SJCRH30 (cell line): Measurements from ENCODE around the gene CHID1. TPM values are rescaled to one million over a fixed set of nuclear protein-coding genes. Genes with fewer than 3 reads are reported as not detected.
A peak's percentile ranks its signal among the peaks of the same experiment; 100 is the strongest.

Source experiments
- DNase-seq, 2 experiments: peaks; one replicate each; pipeline ENCODE4 v3.0.0-alpha.2; 2015 to 2020
- H3K27ac ChIP-seq: fragments of 250-450 bp; sonication (Bioruptor Pico); 2 replicates; pipeline ENCODE4 v1.5.1; 2020; ENCODE audit warnings: mild to moderate bottlenecking, moderate library complexity
- H3K27me3 ChIP-seq: fragments of 250-450 bp; sonication (Bioruptor Pico); 2 replicates; pipeline ENCODE4 v1.5.1; 2020; ENCODE audit warnings: mild to moderate bottlenecking, moderate library complexity
- H3K36me3 ChIP-seq: fragments of 250-450 bp; sonication (Bioruptor Pico); 2 replicates; pipeline ENCODE4 v1.5.1; 2020; ENCODE audit warnings: mild to moderate bottlenecking, moderate library complexity
- H3K4me1 ChIP-seq: fragments of 250-450 bp; sonication (Bioruptor Pico); 2 replicates; pipeline ENCODE4 v1.5.1; 2020; ENCODE audit warnings: mild to moderate bottlenecking, moderate library complexity
- H3K4me3 ChIP-seq: fragments of 250-450 bp; sonication (Bioruptor Pico); 2 replicates; pipeline ENCODE4 v1.5.1; 2020; ENCODE audit warnings: mild to moderate bottlenecking, moderate library complexity
- H3K9me3 ChIP-seq: fragments of 250-450 bp; sonication (Bioruptor Pico); replicated peaks from 2 replicates; pipeline ENCODE4 v1.5.1; 2020; ENCODE audit warnings: mild to moderate bottlenecking, moderate library complexity
- total RNA-seq: library from RNA; depleted of rRNA; stranded (reverse); fragments of >200 nt; shearing (Covaris generic); gene quantifications from 2 replicates; pipeline ENCODE4 v1.2.3, GENCODE V29; 2014

The CHID1 gene
- total RNA-seq, 1 experiment from 2014 or later: 56.7 TPM

GRCh38 chr11:873706-874105, 36.9 kb downstream of the CHID1 start:
- Histone ChIP-seq H3K27me3 (no peaks in the 10 kb centered on the region), H3K36me3 (peaks cover 4% of the 10 kb centered on the region; the same call in 1 of the 2 replicates), H3K9me3 (no peaks in the 10 kb centered on the region), H3K4me3 (no peak overlapping the region), H3K4me1 (peaks cover 23% of the 10 kb centered on the region), H3K27ac (peak overlapping the region; percentile 84)
- DNase-seq: peak; percentile 63 to 80

GRCh38 chr11:872799-873198, 37.8 kb downstream of the CHID1 start:
- Histone ChIP-seq H3K36me3 (no peaks in the 10 kb centered on the region), H3K4me1 (peaks cover 23% of the 10 kb centered on the region), H3K27me3 (no peaks in the 10 kb centered on the region), H3K9me3 (no peaks in the 10 kb centered on the region), H3K4me3 (no peak overlapping the region), H3K27ac (peak overlapping the region; percentile 84)
- peak in 1 of 2 experiments; percentile 44 for DNase-seq

GRCh38 chr11:871472-871871, 39.1 kb downstream of the CHID1 start:
- Histone ChIP-seq H3K4me1 (peaks cover 23% of the 10 kb centered on the region), H3K36me3 (no peaks in the 10 kb centered on the region), H3K27ac (no peak overlapping the region), H3K9me3 (no peaks in the 10 kb centered on the region), H3K27me3 (no peaks in the 10 kb centered on the region), H3K4me3 (no peak overlapping the region)
- no peak for DNase-seq

GRCh38 chr11:870418-870817, 40.2 kb downstream of the CHID1 start:
- H3K9me3 ChIP-seq: no peaks in the 10 kb centered on the region
- no peak overlapping the region for H3K4me3 ChIP-seq
- H3K4me1 ChIP-seq: peaks cover 23% of the 10 kb centered on the region
- no peaks in the 10 kb centered on the region for H3K27me3 ChIP-seq
- H3K36me3 ChIP-seq: no peaks in the 10 kb centered on the region
- DNase-seq: no peak
- no peak overlapping the region for H3K27ac ChIP-seq

GRCh38 chr11:870127-870413, 40.5 kb downstream of the CHID1 start:
- H3K27ac ChIP-seq: no peak overlapping the region
- H3K36me3 ChIP-seq: no peaks in the 10 kb centered on the region
- DNase-seq: no peak
- H3K4me3 ChIP-seq: no peak overlapping the region
- H3K27me3 ChIP-seq: no peaks in the 10 kb centered on the region
- H3K4me1 ChIP-seq: peaks cover 23% of the 10 kb centered on the region
- H3K9me3 ChIP-seq: no peaks in the 10 kb centered on the region

- H3K27me3 ChIP-seq: no peaks in the 10 kb centered on the region
- H3K4me1 ChIP-seq: peaks cover 23% of the 10 kb centered on the region
Measured at GRCh38 chr11:869399-870126, 41.0 kb downstream of the CHID1 start.

GRCh38 chr11:868802-869201, 41.8 kb downstream of the CHID1 start:
- Histone ChIP-seq H3K4me3 (no peak overlapping the region), H3K4me1 (peaks cover 17% of the 10 kb centered on the region), H3K27me3 (no peaks in the 10 kb centered on the region), H3K36me3 (no peaks in the 10 kb centered on the region), H3K27ac (no peak overlapping the region), H3K9me3 (no peaks in the 10 kb centered on the region)
- no peak for DNase-seq

More at GRCh38 chr11:869399-870126, 41.0 kb downstream of the CHID1 start:
- Histone ChIP-seq H3K4me3 (no peak overlapping the region), H3K36me3 (no peaks in the 10 kb centered on the region), H3K27ac (no peak overlapping the region), H3K9me3 (no peaks in the 10 kb centered on the region)
- DNase-seq: no peak

- no peaks in the 10 kb centered on the region for H3K36me3 ChIP-seq
Measured at GRCh38 chr11:868394-868793, 42.2 kb downstream of the CHID1 start.

GRCh38 chr11:867856-868358, 42.7 kb downstream of the CHID1 start:
- DNase-seq: no peak
- Histone ChIP-seq H3K4me1 (peaks cover 8% of the 10 kb centered on the region), H3K9me3 (no peaks in the 10 kb centered on the region), H3K36me3 (no peaks in the 10 kb centered on the region), H3K4me3 (no peak overlapping the region), H3K27ac (no peak overlapping the region), H3K27me3 (no peaks in the 10 kb centered on the region)

More at GRCh38 chr11:868394-868793, 42.2 kb downstream of the CHID1 start:
- Histone ChIP-seq H3K9me3 (no peaks in the 10 kb centered on the region), H3K4me1 (peaks cover 13% of the 10 kb centered on the region), H3K27ac (no peak overlapping the region), H3K4me3 (no peak overlapping the region), H3K27me3 (no peaks in the 10 kb centered on the region)
- DNase-seq: no peak

GRCh38 chr11:866481-866880, 44.1 kb downstream of the CHID1 start:
- H3K4me3 ChIP-seq: no peak overlapping the region
- no peaks in the 10 kb centered on the region for H3K36me3 ChIP-seq
- H3K4me1 ChIP-seq: peaks cover 12% of the 10 kb centered on the region
- no peaks in the 10 kb centered on the region for H3K9me3 ChIP-seq
- no peak overlapping the region for H3K27ac ChIP-seq
- no peaks in the 10 kb centered on the region for H3K27me3 ChIP-seq
- DNase-seq: no peak

- H3K4me1 ChIP-seq: peaks cover 19% of the 10 kb centered on the region
- no peaks in the 10 kb centered on the region for H3K36me3 ChIP-seq
- no peaks in the 10 kb centered on the region for H3K9me3 ChIP-seq
- no peak for DNase-seq
- H3K4me3 ChIP-seq: no peak overlapping the region
- H3K27ac ChIP-seq: no peak overlapping the region
- no peaks in the 10 kb centered on the region for H3K27me3 ChIP-seq
Measured at GRCh38 chr11:865462-866430, 44.9 kb downstream of the CHID1 start.

GRCh38 chr11:864898-865297, 45.7 kb downstream of the CHID1 start:
- Histone ChIP-seq H3K27me3 (no peaks in the 10 kb centered on the region), H3K4me1 (peaks cover 23% of the 10 kb centered on the region), H3K4me3 (no peak overlapping the region), H3K9me3 (no peaks in the 10 kb centered on the region), H3K36me3 (no peaks in the 10 kb centered on the region), H3K27ac (no peak overlapping the region)
- no peak for DNase-seq

- no peak for DNase-seq
- Histone ChIP-seq H3K27ac (no peak overlapping the region), H3K4me1 (peaks cover 28% of the 10 kb centered on the region)
Measured at GRCh38 chr11:863910-864827, 46.4 kb downstream of the CHID1 start.

More at GRCh38 chr11:863910-864827, 46.4 kb downstream of the CHID1 start:
- Histone ChIP-seq H3K36me3 (no peaks in the 10 kb centered on the region), H3K4me3 (no peak overlapping the region), H3K9me3 (no peaks in the 10 kb centered on the region), H3K27me3 (no peaks in the 10 kb centered on the region)
